Measurements from ENCODE around the gene WSCD2.

DNA sequence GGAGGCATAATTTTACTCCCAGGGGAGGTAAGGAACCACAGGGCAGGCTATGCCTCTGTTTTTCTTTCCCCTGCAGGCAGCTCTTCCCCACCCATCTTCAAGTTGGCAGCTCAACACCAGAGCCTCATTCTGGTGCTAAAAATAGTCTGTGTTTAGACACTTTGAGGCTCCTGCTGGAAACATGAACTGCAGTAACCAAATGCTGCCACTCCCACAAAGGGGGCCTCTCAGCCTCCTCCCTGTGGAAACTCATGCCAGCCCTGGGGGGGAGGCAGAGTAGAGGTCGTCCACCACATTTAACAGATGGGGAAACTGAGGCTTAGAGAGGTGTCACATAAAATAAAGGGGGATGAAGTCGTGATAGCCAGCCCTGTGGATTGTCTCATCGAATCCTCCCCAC, 61.4 kb downstream of the WSCD2 start:
- TF ChIP-seq CTCF (IDR thresholded peaks at IDR 0.05; ENCODE audit: poor library complexity, severe bottlenecking) (peak; percentile 19), RAD21 (conservative IDR thresholded peaks at IDR 0.05) (no peak), POLR2AphosphoS5 (IDR thresholded peaks at IDR 0.05) (no peak), EP300 (conservative IDR thresholded peaks at IDR 0.05; ENCODE audit: poor library complexity, severe bottlenecking) (no peak)

All from neural cell (in vitro differentiated cells).